GM19455 (cell line): ENCODE results near the gene PDE6B.
"Not testable (repeated sequence)": the region's sequence is repeated elsewhere in the genome, so short reads cannot be mapped to it uniquely, and the experiment has no call there.

Experiments
- ATAC-seq: cut with Tn5 transposase; IDR thresholded peaks from one replicate; pipeline ENCODE4 v1.9.1; 2021; ENCODE audit not compliant: unreplicated experiment

PDE6B gene

GRCh38 chr4:635066-635835, 9.9 kb downstream of the PDE6B start:
- not testable (repeated sequence) for ATAC-seq

DNA sequence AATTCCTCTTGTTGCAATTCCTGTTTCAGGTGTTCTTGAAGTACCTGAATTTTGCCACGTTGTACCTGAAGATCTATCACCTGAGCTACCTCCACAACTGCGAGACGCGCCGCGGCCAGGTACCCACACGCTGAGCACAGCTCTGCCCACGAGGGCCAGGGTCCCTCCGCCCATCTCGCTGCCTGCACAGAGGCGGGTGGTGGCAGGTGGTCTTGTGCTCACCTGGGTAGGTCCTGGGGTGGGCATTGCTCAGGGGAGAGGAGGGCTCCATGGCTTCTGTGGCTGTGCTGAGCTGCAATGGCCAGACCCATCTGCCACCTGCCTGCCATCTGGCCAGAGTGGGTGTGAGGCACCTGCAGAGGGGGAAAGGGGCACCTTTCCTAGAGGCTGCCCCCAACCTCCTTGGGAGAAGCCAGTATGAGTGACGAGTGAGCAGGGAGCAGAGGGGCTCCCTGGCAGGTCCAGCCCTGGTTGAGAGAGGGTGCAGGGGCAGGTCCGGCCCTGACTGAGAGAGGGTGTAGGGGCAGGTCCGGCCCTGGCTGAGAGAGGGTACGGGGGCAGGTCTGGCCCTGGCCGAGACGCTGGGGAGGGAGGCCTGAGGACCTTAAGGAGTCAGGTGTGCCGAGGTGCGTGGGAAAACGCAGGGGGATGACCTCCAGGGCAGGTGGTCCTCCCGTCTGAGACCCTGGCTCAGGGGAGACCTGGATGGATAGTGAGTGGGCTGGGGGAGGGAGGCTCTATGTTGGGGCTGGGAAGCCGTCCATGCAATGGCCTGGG, 10.7 kb downstream of the PDE6B start:
- no peak for ATAC-seq

DNA sequence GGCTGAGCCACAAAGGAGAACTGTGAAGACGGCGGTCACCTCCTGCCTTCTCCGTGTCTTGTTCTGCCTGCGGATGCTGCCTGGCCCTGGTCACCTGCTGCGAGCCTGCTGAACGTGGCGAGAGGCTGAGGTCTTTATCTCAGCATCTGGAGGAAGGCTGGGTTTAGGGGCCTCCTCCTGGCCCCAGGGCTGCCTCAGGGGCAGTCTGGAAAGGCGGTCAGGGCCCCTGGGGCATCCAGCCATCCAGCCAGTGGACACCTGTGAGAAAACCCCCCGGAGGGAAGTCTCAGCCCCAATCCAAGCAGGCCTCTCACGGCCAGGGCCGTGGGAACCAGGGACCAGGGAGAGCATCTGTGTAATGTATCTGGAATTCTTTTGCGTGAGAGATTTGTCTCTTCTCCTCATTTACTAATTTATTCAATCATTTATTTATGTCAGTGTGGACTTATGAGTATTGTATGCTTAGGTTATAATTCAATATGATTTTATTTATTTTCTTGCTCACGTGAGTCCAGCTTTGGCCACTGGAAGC, 11.3 kb downstream of the PDE6B start:
- no peak for ATAC-seq

- ATAC-seq: no peak
Measured at GRCh38 chr4:637536-638280, 12.3 kb downstream of the PDE6B start.

GRCh38 chr4:642366-642765, 17.0 kb downstream of the PDE6B start:
- not testable (repeated sequence) for ATAC-seq

GRCh38 chr4:646460-646859, 21.1 kb downstream of the PDE6B start:
- ATAC-seq: no peak

GRCh38 chr4:647481-647880, 22.1 kb downstream of the PDE6B start:
- ATAC-seq: no peak

GRCh38 chr4:648579-649292, 23.4 kb downstream of the PDE6B start:
- ATAC-seq: no peak

DNA sequence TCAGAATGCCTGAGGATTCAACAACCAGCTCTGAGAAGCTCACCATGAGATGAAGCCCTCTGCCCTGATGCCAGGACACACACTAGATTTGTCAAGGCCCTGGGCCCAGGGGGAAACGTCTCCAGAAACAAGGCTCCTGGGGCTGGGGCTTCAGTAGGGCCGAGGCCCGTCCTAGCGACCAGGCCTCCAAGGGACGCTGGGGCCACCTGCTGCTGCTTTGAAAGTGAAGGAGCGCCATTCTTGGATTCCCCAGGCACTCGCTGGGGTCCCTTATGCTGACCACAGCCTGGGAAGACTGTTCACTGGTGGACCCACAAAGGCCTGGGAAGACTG, 23.9 kb downstream of the PDE6B start:
- ATAC-seq: no peak

GRCh38 chr4:649751-650310, 24.5 kb downstream of the PDE6B start:
- no peak for ATAC-seq

- no peak for ATAC-seq
Measured at GRCh38 chr4:650461-650860, 25.1 kb downstream of the PDE6B start.

GRCh38 chr4:650951-651883, 25.8 kb downstream of the PDE6B start:
- no peak for ATAC-seq

GRCh38 chr4:651884-652642, 26.7 kb downstream of the PDE6B start:
- no peak for ATAC-seq

DNA sequence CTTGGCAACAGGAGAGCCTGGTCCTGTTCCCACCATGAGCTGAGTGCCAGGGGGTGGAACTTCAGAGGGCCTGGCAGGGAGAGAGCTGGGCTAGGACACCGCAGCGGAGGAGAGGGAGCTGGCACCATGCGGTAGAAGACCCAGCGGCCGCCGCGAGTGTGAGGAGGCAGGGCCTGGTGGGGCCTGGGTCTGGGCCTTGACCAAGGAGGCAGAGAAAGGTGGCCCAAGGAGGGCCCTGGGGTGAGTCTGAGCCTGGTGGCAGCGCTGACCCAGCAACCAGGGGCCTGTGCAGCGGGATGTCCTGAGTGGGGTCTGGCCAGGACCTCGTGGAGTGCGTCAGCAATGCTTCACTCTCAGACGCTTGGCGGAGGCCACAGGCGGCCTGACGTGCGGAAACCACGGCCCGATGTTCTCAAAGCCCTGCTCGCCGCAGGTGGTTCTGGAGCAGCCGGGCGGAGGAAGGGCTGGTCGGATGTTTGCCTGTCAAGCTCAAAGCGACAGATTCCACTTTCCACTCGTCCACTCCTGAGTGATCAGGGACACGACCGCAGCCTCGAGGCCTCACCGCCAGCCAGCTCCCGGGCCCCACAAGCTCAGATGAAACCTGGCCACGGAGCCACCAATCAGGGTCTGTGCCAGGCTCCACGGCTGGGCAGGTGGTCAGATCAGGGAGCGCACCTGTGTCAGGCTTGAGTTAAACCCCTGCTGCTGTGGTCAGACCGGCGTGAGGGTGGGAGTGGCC, 27.9 kb downstream of the PDE6B start:
- ATAC-seq: no peak

DNA sequence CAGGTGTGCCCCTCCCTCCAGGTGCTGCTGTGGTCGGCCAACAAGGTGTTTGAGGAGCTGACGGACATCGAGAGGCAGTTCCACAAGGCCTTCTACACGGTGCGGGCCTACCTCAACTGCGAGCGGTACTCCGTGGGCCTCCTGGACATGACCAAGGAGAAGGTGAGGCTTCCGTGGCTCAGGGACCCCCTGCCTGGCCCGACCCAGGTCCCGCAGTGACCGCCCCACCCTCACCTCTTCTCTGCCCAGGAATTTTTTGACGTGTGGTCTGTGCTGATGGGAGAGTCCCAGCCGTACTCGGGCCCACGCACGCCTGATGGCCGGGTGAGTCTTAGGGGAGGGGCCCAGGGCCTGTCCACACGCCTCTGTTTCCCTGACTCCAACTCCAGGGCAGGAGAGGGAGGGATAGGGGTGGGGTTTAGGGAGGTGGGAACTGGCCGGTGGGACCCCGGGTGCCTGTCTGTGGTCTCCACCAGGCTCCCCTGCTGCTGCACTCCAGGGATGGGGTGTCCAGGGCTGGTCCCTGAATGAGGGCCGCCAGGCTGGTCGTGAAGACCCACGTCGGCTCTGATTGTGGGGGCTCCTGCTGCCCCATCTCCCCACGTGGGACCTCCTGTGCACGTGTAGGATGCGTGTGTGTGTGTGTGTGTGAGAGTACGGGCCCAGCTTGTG, 28.6 kb downstream of the PDE6B start:
- ATAC-seq: no peak

- no peak for ATAC-seq
Measured at GRCh38 chr4:654503-654845, 29.1 kb downstream of the PDE6B start.

DNA sequence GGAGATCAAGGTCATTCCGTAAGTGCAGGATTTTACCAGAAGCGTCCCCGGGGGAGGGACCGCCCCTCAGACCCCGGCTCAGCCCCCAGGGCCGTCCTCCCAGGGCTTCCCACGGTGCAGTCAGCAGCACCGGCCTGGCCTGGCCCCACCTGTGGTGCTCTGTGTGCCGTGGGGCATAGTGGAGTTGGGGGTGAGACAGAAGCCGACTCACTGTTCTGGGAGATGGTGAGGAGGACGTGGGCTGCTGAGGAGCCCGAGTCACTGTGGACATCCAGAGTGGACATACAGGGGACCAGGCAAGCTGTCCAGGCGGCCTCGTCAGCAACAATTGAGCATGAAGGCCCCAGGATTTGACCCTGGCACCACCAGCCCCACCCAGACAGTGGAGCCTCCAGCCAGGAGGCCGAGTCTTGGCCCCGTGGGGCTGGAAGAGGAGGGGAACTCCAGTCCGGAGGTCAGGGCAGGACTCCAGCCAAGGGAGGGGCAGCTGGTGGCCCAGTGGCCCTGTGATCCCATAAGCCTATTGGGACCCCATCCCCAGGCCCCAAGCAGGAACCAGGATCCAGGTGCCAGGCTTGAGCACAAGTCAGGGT, 29.6 kb downstream of the PDE6B start:
- ATAC-seq: no peak
